ENCODE data around the gene ARL16. TPM values are rescaled to one million over a fixed set of nuclear protein-coding genes. Genes with fewer than 3 reads are reported as not detected.

Gene ARL16
- total and polyA plus RNA-seq, 2 of the 8 experiments (the other 6 are each of a cell fraction or from before 2014, with no cell fraction given), result 37.0 to 60.8 TPM

- H2BK120ac ChIP-seq (replicated peaks; ENCODE audit: low read depth, low read length), result no peak overlapping the region
- no peak overlapping the region for H2BK5ac ChIP-seq (ENCODE audit: low read depth, low read length)
- H3K79me1 ChIP-seq (ENCODE audit: low read depth, low read length), result peaks cover 7% of the 10 kb centered on the region
- H2BK20ac ChIP-seq (ENCODE audit: low read length), result no peak overlapping the region
- peaks cover 2 to 15% (median 9%) of the 10 kb centered on the region in 4 experiments; a peak in 5 of 7 replicates for H3K27me3 ChIP-seq (replicated peaks in 1 of 4; ENCODE audit: control insufficient read depth in 3 of 4, extremely low read depth in 1 of 4, insufficient read depth in 3 of 4, low read length in 3 of 4)
- no peak overlapping the region for H3K56ac ChIP-seq (replicated peaks; ENCODE audit: insufficient read length, low read depth, low read length)
- peaks cover 0 to 19% (median 3%) of the 10 kb centered on the region in 4 experiments; a peak in 6 of 7 replicates for H3K4me1 ChIP-seq (replicated peaks in 1 of 4; ENCODE audit: control insufficient read depth in 3 of 4, insufficient read depth in 4 of 4, low read length in 3 of 4)
- no peaks in the 10 kb centered on the region for H3K9me3 ChIP-seq (ENCODE audit: insufficient read depth in 2 of 2, low read depth in 1 of 2, low read length in 1 of 2)
- peak overlapping the region; percentile 89 for H4K8ac ChIP-seq (ENCODE audit: extremely low read depth, insufficient read depth, low read length)
- no peak overlapping the region for H3K4ac ChIP-seq (replicated peaks; ENCODE audit: insufficient read length, low read depth, low read length)
- peaks cover 10% of the 10 kb centered on the region for H3K23me2 ChIP-seq (ENCODE audit: low read depth, low read length)
- H3K79me2 ChIP-seq (ENCODE audit: control insufficient read depth in 1 of 2, insufficient read depth in 2 of 2, low read length in 2 of 2), result no peaks in the 10 kb centered on the region
- H3K4me2 ChIP-seq (ENCODE audit: insufficient read depth in 1 of 2, low read depth in 2 of 2, low read length in 2 of 2), result peak overlapping the region; percentile 59 to 76
- H4K5ac ChIP-seq (ENCODE audit: insufficient read length, low read depth, low read length), result no peak overlapping the region
- FAIRE-seq (no peak), DNase-seq (ENCODE audit: low read depth in 1 of 2, low spot score in 2 of 2) (peak in 1 of 2 experiments; percentile 79)
- ChIA-PET CTCF (ENCODE audit: partially characterized antibody) (interaction anchor here (0.6 to 3.5 kb wide), 9 partner anchors 10 to 281 kb away, joined by 3 to 9 read pairs (median 3); no protein-coding TSS in a partner anchor), POLR2A (ENCODE audit: partially characterized antibody) (interaction anchor here (0.7 to 4.4 kb wide), 17 partner anchors 9 to 136 kb away, joined by 3 to 23 read pairs (median 5); partner anchors contain the start of genes ACTG1, ARL16, HGS and NPLOC4)
- H4K20me1 ChIP-seq (replicated peaks in 1 of 2; ENCODE audit: control insufficient read depth in 1 of 2, insufficient read depth in 2 of 2, low read length in 2 of 2), result peaks cover 0 to 2% of the 10 kb centered on the region in 2 experiments
- 0 out of 2 replicates have a peak overlapping the region, but pooled peaks have one; percentile 20 for H2BK12ac ChIP-seq (ENCODE audit: low read depth, low read length)
- TF ChIP-seq SIN3A (conservative IDR thresholded peaks at IDR 0.05 in 1 of 2, IDR thresholded peaks at IDR 0.05 in 1 of 2; ENCODE audit: low read depth in 1 of 2, low read length in 2 of 2) (no peak), SP1 (IDR thresholded peaks at IDR 0.05; ENCODE audit: low read depth, low read length) (no peak), MAX (IDR thresholded peaks at IDR 0.05) (no peak), PHF8 (conservative IDR thresholded peaks at IDR 0.05; ENCODE audit: low read depth, low read length) (no peak), SP2 (IDR thresholded peaks at IDR 0.05; ENCODE audit: low read length) (no peak), SUZ12 (IDR thresholded peaks at IDR 0.05; ENCODE audit: low read length) (no peak), TBP (IDR thresholded peaks at IDR 0.05; ENCODE audit: low read depth, low read length) (no peak), POLR2AphosphoS5 (IDR thresholded peaks at IDR 0.05; ENCODE audit: low read depth, low read length) (no peak), CEBPB (IDR thresholded peaks at IDR 0.05; ENCODE audit: low read depth, low read length) (no peak), YY1 (IDR thresholded peaks at IDR 0.05; ENCODE audit: low read depth, low read length) (no peak), CREB1 (IDR thresholded peaks at IDR 0.05) (no peak), SIX5 (IDR thresholded peaks at IDR 0.05; ENCODE audit: low read depth, low read length) (no peak), GTF2F1 (IDR thresholded peaks at IDR 0.05; ENCODE audit: borderline replicate concordance, low read depth, low read length) (no peak)
- no peak overlapping the region for H2AFZ ChIP-seq (ENCODE audit: low read length)
- H3K27ac ChIP-seq (ENCODE audit: low read depth, low read length), result no peak overlapping the region
- H2AK5ac ChIP-seq (ENCODE audit: low read depth, low read length), result no peak overlapping the region
- peaks cover 0 to 3% (median 1%) of the 10 kb centered on the region in 4 experiments; a peak in 3 of 8 replicates for H3K36me3 ChIP-seq (ENCODE audit: control insufficient read depth in 2 of 4, insufficient read depth in 4 of 4, low read length in 3 of 4)
- WGBS, 2 experiments (ENCODE audit: extremely low coverage in 1 of 2, insufficient coverage in 1 of 2, insufficient read length in 1 of 2, insufficient replicate concordance in 2 of 2, low coverage in 1 of 2, low lambda C conversion rate in 2 of 2, missing lambda C conversion rate in 1 of 2), result 56% methylated on average over 27 of the region's 78 CpGs; no CpG with 5 or more reads in 1 of the 2 experiments
- H2BK15ac ChIP-seq (ENCODE audit: low read length), result no peak overlapping the region
- peak overlapping the region; percentile 69 for H4K91ac ChIP-seq (replicated peaks; ENCODE audit: insufficient read length, low read length)
- H3K18ac ChIP-seq (ENCODE audit: extremely low read depth, low read length), result peak overlapping the region; percentile 71; the same call in 1 of the 2 replicates
- H3K14ac ChIP-seq (ENCODE audit: insufficient read length), result no peak overlapping the region
- no peak overlapping the region for H3K23ac ChIP-seq (ENCODE audit: insufficient read length)
- no peak overlapping the region; a peak in 1 of 7 replicates for H3K9ac ChIP-seq (replicated peaks in 1 of 4; ENCODE audit: extremely low read depth in 1 of 4, low read depth in 3 of 4, low read length in 3 of 4)
- H3K4me3 ChIP-seq (ENCODE audit: extremely low read depth in 1 of 4, insufficient read depth in 2 of 4, low read depth in 3 of 4, low read length in 4 of 4), result peak overlapping the region in 2 of 4 experiments; percentile 38 to 46; a peak in 5 of 8 replicates
Measured at GRCh38 chr17:81648013-81648706, 35.4 kb downstream of the ARL16 start.
